ENCODE results near the gene CLCN7. TPM values are rescaled to one million over a fixed set of nuclear protein-coding genes. Genes with fewer than 3 reads are reported as not detected.

CLCN7 gene
- total RNA-seq, 1 experiment from 2014 or later, result 127 TPM

DNA sequence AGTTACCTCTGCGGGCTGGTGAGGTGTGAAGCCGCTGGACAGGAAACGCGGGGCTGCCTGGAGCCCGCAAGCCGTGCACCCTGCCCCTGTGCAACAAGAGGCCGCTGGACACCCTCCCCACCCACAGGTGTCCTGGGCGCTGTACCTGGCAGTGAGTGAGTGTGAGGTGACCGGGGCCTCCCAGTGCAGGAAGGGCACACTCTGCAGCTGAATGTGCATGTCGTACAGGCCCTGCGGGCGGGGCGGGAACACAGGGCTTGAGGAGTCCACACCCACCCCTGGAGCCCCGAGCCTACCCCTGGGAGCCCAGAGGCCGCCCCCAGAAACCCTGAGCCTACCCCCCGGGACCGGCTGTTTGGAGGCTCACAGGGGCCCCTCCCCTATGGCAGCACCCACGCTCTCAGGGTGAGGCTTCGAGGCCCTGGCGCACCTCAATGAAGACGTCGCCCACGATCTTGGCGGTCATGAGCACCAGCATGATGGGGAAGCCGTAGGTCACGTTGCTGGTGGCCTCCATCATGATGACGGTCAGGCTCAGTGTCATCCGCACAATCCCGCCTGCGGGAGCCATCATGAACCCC, 26.2 kb downstream of the CLCN7 start:
- H3K4me3 Mint-ChIP-seq (ENCODE audit: unreplicated experiment), result no peak overlapping the region
- Histone ChIP-seq H3K9me3 (no peaks in the 10 kb centered on the region), H3K4me3 (ENCODE audit: low read depth, low read length) (no peak overlapping the region), H3K27me3 (replicated peaks; ENCODE audit: control insufficient read depth, insufficient read depth, low read length) (no peaks in the 10 kb centered on the region), H3K4me1 (no peaks in the 10 kb centered on the region), H3K36me3 (ENCODE audit: control insufficient read depth, insufficient read depth, low read length) (peaks cover 1% of the 10 kb centered on the region; the same call in 1 of the 2 replicates)
- H3K36me3 Mint-ChIP-seq (ENCODE audit: insufficient read depth, unreplicated experiment), result no peaks in the 10 kb centered on the region
- TF ChIP-seq, protein P1, sequence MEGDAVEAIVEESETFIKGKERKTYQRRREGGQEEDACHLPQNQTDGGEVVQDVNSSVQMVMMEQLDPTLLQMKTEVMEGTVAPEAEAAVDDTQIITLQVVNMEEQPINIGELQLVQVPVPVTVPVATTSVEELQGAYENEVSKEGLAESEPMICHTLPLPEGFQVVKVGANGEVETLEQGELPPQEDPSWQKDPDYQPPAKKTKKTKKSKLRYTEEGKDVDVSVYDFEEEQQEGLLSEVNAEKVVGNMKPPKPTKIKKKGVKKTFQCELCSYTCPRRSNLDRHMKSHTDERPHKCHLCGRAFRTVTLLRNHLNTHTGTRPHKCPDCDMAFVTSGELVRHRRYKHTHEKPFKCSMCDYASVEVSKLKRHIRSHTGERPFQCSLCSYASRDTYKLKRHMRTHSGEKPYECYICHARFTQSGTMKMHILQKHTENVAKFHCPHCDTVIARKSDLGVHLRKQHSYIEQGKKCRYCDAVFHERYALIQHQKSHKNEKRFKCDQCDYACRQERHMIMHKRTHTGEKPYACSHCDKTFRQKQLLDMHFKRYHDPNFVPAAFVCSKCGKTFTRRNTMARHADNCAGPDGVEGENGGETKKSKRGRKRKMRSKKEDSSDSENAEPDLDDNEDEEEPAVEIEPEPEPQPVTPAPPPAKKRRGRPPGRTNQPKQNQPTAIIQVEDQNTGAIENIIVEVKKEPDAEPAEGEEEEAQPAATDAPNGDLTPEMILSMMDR (IDR thresholded peaks at IDR 0.05; ENCODE audit: insufficient read depth in 1 of 2, low read depth in 1 of 2, low read length in 1 of 2, severe bottlenecking in 1 of 2, unreplicated experiment in 1 of 2), result no peak
- no peaks in the 10 kb centered on the region for H3K27me3 Mint-ChIP-seq (ENCODE audit: insufficient read depth, unreplicated experiment)
- CTCF ChIA-PET, result no interaction called here
- DNase-seq, result no peak
- H3K27ac Mint-ChIP-seq (ENCODE audit: unreplicated experiment), result no peak overlapping the region
- no TSS peak for BruUV-seq (replicated peaks)
- H3K9me3 Mint-ChIP-seq (ENCODE audit: unreplicated experiment), result no peaks in the 10 kb centered on the region
- intact Hi-C loops (cut with micrococcal nuclease; ENCODE audit: unreplicated experiment), result no loop called here
- POLR2A ChIA-PET, result no interaction called here
- no peaks in the 10 kb centered on the region for H3K4me1 Mint-ChIP-seq (ENCODE audit: low read depth, unreplicated experiment)

DNA sequence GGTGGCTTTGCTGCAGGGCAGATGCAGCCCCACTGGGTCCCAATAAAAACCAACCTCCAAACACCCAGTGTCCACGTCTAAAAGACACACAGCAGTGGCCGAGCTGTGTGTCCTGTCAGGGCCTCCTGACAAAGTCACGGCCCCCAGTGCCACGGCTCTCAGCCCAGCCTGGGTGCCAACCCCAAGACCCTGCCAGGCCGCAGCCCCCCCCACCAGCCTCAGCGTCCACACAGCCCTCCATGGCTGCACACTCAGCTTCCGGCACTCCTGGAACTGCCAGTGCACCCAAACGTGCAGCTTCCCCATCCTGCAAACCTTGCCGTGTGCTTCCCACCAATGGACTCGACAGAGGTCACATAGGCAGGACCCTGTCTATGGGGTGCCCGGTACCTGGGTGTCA, 26.9 kb downstream of the CLCN7 start:
- DNase-seq, result no peak
- ChIA-PET POLR2A (no interaction called here), CTCF (no interaction called here)
- no TSS peak for BruUV-seq (replicated peaks)
- TF ChIP-seq, protein P1 (IDR thresholded peaks at IDR 0.05; ENCODE audit: insufficient read depth in 1 of 2, low read depth in 1 of 2, low read length in 1 of 2, severe bottlenecking in 1 of 2, unreplicated experiment in 1 of 2), result no peak
- no peaks in the 10 kb centered on the region for H3K4me1 Mint-ChIP-seq (ENCODE audit: low read depth, unreplicated experiment)
- no peaks in the 10 kb centered on the region for H3K36me3 Mint-ChIP-seq (ENCODE audit: insufficient read depth, unreplicated experiment)
- Histone ChIP-seq H3K4me3 (ENCODE audit: low read depth, low read length) (no peak overlapping the region), H3K4me1 (no peaks in the 10 kb centered on the region), H3K36me3 (ENCODE audit: control insufficient read depth, insufficient read depth, low read length) (peaks cover 1% of the 10 kb centered on the region; the same call in 1 of the 2 replicates), H3K27me3 (replicated peaks; ENCODE audit: control insufficient read depth, insufficient read depth, low read length) (no peaks in the 10 kb centered on the region), H3K9me3 (no peaks in the 10 kb centered on the region)
- H3K27ac Mint-ChIP-seq (ENCODE audit: unreplicated experiment), result no peak overlapping the region
- intact Hi-C loops (cut with micrococcal nuclease; ENCODE audit: unreplicated experiment), result no loop called here
- no peaks in the 10 kb centered on the region for H3K27me3 Mint-ChIP-seq (ENCODE audit: insufficient read depth, unreplicated experiment)
- no peaks in the 10 kb centered on the region for H3K9me3 Mint-ChIP-seq (ENCODE audit: unreplicated experiment)
- H3K4me3 Mint-ChIP-seq (ENCODE audit: unreplicated experiment), result no peak overlapping the region

DNA sequence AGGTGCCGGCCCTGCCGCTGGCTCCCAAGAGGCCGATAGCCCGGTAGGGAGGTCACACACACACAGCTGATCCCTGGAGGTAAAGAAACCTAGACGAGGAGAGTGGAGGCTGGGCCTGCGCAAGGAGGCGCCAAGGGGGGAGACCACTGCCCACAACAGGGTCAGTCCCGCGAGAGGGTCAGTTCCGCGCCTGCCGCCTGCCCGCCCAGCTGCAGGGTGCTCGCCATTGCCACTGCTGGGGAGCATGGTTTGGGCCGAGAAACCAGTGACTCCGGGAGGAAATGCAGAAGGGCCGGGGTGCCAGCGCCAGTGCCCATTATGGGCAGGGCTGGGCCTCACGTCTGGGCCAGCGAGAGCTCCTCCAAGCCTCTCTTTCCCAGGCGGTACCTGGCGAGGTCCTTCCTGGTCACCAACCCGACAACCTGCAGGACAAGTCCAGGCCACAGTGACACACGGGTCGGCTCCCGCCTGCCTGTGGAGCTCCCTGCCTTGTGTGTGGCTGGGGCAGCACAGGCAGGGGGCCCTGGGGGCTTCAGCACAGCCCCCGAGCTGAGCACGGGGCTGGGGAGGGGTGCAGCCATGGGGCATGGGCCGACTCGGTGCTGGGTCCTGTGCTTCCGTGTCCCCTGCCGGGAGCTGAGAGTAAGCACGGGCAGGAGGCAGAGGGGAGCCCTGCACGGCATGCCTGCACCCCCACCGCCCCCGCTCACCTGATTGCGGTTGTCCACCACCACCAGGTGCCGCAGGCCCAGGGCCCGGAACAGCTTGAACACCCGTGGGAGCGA, 28.3 kb downstream of the CLCN7 start:
- Mint-ChIP-seq H3K27ac (ENCODE audit: unreplicated experiment) (no peak overlapping the region), H3K27me3 (ENCODE audit: insufficient read depth, unreplicated experiment) (no peaks in the 10 kb centered on the region), H3K36me3 (ENCODE audit: insufficient read depth, unreplicated experiment) (no peaks in the 10 kb centered on the region), H3K4me1 (ENCODE audit: low read depth, unreplicated experiment) (no peaks in the 10 kb centered on the region), H3K9me3 (ENCODE audit: unreplicated experiment) (no peaks in the 10 kb centered on the region), H3K4me3 (ENCODE audit: unreplicated experiment) (no peak overlapping the region)
- no peak overlapping the region for H3K4me3 ChIP-seq (ENCODE audit: low read depth, low read length)
- intact Hi-C loops (cut with micrococcal nuclease; ENCODE audit: unreplicated experiment), result no loop called here
- ChIA-PET CTCF (no interaction called here), POLR2A (no interaction called here)
- peaks cover 1% of the 10 kb centered on the region; the same call in 1 of the 2 replicates for H3K36me3 ChIP-seq (ENCODE audit: control insufficient read depth, insufficient read depth, low read length)
- TF ChIP-seq, protein P1 (IDR thresholded peaks at IDR 0.05; ENCODE audit: insufficient read depth in 1 of 2, low read depth in 1 of 2, low read length in 1 of 2, severe bottlenecking in 1 of 2, unreplicated experiment in 1 of 2), result no peak
- no TSS peak for BruUV-seq (replicated peaks)
- DNase-seq, result no peak
- H3K4me1 ChIP-seq, result no peaks in the 10 kb centered on the region
- no peaks in the 10 kb centered on the region for H3K27me3 ChIP-seq (replicated peaks; ENCODE audit: control insufficient read depth, insufficient read depth, low read length)
- H3K9me3 ChIP-seq, result no peaks in the 10 kb centered on the region
